ENCODE measurements around the gene ZNF8.

DNA sequence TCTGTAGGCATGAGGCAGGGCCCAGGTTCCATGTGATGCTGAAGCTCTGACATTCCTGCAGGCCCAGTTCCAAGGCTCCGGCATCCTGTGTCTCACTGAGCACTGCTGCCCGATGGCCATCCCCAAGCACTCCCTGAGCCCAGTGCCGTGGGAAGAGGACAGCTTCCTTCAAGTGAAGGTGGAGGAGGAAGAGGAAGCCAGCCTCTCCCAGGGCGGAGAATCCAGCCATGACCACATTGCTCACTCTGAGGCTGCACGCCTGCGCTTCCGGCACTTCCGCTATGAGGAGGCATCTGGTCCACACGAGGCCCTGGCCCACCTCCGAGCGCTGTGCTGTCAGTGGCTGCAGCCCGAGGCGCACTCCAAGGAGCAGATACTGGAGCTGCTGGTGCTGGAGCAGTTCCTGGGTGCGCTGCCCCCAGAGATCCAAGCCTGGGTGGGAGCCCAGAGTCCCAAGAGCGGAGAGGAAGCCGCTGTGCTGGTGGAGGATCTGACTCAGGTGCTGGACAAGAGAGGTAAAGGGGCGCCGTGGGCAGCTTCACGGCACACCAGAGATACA lies 56.0 kb downstream of the ZNF8 start:
- TF ChIP-seq POLR2AphosphoS5 (IDR thresholded peaks at IDR 0.05) = no peak
- TF ChIP-seq, protein P1, sequence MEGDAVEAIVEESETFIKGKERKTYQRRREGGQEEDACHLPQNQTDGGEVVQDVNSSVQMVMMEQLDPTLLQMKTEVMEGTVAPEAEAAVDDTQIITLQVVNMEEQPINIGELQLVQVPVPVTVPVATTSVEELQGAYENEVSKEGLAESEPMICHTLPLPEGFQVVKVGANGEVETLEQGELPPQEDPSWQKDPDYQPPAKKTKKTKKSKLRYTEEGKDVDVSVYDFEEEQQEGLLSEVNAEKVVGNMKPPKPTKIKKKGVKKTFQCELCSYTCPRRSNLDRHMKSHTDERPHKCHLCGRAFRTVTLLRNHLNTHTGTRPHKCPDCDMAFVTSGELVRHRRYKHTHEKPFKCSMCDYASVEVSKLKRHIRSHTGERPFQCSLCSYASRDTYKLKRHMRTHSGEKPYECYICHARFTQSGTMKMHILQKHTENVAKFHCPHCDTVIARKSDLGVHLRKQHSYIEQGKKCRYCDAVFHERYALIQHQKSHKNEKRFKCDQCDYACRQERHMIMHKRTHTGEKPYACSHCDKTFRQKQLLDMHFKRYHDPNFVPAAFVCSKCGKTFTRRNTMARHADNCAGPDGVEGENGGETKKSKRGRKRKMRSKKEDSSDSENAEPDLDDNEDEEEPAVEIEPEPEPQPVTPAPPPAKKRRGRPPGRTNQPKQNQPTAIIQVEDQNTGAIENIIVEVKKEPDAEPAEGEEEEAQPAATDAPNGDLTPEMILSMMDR (IDR thresholded peaks at IDR 0.05) = no peak
